Stimulated activated CD4-positive, alpha-beta T cell treated with anti-CD3 and anti-CD28 coated beads, Interleukin-4, amount 100 ng/mL, for 4 hours (primary cell): ENCODE data around the gene TCF19.
A peak's percentile ranks its signal among the peaks of the same experiment; 100 is the strongest.

Experiments used
- DNase-seq, 2 experiments: peaks; one replicate each; pipeline ENCODE4 v3.0.0-alpha.2; 2020

TCF19 gene, protein sequence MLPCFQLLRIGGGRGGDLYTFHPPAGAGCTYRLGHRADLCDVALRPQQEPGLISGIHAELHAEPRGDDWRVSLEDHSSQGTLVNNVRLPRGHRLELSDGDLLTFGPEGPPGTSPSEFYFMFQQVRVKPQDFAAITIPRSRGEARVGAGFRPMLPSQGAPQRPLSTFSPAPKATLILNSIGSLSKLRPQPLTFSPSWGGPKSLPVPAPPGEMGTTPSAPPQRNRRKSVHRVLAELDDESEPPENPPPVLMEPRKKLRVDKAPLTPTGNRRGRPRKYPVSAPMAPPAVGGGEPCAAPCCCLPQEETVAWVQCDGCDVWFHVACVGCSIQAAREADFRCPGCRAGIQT

DNA sequence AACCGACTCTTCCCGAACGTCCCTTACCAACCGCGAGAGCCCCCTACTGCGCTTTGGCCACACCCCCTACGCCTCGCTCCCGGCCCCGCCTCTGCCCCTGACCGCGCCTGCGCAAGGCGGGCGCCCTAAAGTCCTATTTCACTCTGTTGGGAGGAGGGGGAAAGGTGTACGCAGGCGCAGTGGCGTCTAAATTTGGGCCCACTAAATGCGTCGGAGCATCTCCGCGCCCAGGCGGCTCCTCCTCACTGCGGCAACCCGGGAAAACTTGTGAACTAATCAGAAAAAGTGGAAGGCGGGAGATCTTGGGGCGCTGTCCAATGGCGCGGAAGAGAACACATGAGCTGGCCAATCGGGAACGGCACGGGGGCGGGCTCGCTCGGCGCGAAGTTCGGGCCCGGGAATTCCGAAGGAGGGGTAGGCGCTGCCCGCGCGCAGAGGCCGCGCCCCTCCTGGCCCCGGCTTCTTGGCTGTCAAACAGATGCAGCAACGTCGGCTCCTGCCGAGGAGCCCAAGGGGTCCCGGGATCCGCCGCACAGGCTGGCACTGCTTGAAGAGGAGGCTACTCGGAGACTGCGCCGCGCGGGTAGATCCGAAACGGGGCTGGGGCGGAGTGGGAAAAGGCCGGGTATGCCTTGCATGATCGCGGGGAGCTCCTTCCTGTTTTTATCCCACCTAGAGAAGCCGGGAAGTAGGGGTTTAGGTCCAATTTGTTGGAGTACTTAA, at the start of gene TCF19:
TCF19 (plus strand) TSS at position 450 of the 723 bp plus-strand sequence. CDS start 881 bp downstream, outside the sequence.
- DNase-seq = peak; percentile 99

GRCh38 chr6:31110825-31111582, 47.4 kb upstream of the TCF19 start:
- no peak for DNase-seq

DNA sequence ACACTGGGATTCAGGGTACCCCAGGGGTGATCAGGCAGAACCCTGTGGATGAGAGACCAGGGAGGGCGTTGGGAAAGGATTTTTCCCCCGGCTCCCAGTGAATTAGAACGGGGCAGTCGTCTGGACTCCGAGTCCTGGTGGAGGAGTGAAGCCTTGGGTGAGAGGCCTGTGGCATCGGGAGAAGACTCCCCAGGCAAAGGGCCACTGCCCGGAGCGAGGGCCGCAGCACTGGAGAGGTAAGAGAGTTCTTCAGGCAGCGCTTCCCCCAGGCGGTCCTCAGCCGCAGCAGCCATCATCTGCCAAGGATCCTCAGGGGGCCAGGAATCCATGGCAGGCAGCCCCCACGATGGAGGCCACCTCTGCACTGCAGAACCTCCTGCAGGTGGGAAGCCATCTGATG, 46.7 kb upstream of the TCF19 start:
- DNase-seq = no peak

DNA sequence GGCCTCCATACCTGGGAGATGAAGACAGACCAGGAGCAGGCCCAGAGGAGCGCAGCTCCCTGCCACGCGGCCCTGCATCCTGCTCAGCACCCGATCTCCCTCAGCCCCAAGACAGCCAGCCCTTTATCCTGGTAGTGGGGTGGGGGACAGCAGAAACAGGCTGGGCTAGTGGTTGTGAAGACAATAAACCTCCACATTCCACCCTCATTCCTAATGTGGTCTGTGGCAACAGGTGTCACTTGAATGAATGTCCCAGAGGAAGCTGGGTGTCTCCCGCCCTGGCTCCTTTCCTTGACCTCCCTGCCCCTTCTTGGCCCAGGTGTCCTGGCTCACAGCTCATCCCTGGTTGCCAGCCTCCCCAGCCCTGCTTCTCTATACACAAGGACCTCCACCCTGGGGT, 45.9 kb upstream of the TCF19 start, which contains the start of gene C6orf15:
C6orf15 (minus strand) TSS at position 98 of the 400 bp plus-strand sequence; CDS start at position 78, 20 bp downstream.
- no peak for DNase-seq

DNA sequence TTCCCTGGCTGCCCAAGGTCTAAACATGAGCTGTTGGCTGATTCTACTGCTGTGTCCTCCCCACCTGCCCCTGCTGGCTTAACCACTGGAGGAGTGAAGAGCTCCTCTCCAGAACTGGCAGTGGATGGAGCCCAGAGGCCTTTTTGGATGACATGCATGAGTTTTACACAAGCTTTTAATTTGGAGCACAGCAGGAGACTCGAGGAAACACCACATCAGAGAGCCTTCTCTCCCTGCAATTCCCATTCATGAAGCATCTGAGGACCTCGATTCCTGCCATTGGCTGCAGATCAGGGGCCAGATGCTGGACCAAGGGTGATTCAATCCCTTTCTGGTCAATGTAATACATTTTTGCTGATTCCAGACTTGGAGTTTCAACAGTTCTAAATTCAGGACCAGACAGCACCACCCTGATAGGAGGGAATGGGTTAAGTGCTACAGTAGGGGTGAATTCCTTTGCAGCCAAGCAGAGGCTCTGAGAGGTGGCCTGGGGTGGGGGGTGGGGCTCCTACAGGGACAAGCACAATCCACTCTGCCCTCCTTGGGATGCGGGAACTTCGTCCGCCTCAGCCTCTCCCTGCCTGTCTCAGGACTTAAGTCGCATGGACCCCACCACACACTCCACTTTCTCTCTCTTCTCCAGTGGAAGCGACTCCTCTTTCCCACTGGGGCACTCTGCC, 44.4 kb upstream of the TCF19 start:
- no peak for DNase-seq

DNA sequence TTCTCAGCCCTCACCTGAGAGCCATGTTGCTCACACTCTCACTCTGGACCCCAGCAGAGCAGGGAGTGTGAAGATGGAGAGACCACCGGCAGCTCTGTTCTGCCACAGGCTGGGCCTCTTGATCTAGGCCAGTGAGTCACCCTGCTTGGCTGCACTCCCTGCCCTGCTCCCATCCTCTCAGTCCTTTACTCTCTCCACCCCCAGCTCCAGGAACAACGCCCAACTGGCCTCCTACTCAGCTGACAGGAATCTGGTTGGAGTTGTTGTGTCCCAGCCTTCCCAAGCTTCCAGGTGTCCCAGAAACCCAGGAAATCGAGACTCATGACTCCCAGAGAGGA, 43.9 kb upstream of the TCF19 start, which contains the start of gene PSORS1C1:
PSORS1C1 (plus strand) TSS at position 260 of the 338 bp plus-strand sequence. CDS start 14,833 bp downstream, outside the sequence.
- no peak for DNase-seq

DNA sequence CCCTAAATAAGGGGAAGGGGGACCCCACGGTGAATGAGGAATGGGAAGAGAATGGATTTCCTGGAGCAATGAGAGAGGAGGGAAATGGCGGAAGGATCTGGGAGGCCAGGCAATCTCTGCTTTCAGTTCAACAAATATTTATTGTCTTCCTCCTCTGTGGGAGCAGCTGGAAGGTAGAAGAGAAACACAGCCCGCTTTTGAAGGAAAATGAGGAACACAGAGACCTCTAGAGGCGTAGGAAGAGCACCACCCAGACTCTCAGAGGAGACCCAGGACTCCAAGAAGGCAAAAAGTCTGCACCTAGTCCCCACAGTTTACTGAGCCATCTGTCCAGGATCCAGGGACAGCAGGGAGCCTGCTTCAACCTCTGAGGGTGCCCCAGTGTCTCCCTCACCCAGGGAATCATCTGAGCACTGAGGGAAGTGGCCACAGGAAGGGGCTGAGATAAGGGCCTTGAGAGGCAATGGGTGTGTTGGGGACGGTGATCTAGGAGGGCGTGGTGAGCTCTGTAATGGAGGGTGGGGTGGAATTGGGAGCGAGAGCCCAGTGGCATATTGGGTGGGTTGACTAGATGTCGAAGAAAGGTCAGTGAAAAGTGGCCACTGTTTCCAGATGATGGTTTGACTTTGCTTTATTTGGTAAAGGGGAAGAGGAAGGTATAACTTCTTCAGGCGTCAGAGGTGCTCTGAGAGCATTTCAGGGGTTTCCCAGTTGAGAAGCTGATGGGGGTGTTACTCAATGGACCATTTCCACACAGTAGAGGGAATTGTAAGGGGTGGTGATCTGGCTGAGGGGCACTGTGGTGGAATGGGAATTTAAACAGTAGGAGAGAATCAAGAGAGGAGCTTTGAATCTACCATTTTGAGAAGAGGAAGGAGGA, 43.2 kb upstream of the TCF19 start:
- no peak for DNase-seq

DNA sequence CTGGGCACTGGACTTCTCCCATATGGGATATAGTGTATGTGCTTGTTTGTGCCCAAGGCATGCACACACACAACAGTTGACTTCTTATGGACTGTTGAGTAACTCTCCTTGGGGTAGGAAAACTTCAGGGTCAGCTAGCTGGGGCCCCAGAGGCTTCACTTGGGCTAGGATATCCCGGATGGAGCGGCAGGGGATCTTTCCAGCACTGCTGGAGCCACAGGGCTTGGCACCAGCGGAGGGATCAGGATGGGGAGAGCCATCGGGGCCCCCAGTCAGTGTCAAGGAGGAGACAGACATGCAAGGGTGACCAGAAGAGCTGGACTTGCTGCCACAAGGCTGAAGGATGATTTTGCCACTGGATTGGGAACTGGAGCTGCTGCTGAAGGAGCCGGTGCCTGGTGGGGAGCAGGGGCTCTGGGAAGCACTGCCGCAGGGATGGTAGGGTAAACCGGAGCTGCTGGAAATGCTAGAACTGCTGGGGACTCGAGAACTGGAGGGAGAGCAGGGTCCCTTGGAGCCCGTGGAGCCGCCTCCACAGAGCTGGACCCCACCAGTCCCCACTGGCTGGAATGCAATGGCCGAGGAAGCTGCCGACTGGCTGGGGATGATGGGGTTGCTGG, 42.3 kb upstream of the TCF19 start:
- DNase-seq = no peak

DNA sequence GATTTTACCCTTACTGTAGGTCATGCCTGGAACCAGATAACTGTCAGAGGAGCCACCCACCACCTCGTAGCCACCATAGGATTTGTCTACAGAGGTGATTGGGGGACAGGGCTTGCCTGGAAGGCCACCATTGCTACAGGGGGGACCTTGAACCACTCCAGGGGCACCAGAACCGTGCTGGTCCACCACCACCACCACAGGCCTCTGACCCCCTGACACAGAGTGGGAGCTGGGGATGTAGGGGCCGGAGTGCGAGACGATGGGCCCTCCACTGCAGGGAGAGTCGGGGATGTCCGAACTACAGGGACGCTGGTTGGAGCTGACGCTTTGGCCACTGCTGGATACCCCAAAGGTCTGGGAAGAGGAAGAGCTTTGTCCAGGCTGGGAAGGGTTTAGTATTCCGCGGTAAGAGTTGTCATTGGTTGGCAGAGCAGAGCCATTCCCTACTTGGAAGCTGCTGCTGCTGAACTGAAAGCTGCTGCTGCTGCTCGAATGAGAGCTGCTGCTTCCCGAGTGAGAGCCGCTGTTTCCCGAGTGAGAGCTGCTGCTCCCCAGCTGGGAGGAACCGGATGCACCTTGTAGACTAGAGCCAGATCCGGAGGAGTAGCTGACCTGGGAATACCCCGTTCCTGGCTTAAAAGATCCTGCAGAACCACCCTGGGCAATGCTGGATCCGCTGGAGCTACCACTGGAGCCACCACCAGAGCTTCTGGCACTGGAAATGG, 41.6 kb upstream of the TCF19 start:
- DNase-seq = no peak

GRCh38 chr6:31118178-31118577, 40.2 kb upstream of the TCF19 start:
- DNase-seq = no peak

DNA sequence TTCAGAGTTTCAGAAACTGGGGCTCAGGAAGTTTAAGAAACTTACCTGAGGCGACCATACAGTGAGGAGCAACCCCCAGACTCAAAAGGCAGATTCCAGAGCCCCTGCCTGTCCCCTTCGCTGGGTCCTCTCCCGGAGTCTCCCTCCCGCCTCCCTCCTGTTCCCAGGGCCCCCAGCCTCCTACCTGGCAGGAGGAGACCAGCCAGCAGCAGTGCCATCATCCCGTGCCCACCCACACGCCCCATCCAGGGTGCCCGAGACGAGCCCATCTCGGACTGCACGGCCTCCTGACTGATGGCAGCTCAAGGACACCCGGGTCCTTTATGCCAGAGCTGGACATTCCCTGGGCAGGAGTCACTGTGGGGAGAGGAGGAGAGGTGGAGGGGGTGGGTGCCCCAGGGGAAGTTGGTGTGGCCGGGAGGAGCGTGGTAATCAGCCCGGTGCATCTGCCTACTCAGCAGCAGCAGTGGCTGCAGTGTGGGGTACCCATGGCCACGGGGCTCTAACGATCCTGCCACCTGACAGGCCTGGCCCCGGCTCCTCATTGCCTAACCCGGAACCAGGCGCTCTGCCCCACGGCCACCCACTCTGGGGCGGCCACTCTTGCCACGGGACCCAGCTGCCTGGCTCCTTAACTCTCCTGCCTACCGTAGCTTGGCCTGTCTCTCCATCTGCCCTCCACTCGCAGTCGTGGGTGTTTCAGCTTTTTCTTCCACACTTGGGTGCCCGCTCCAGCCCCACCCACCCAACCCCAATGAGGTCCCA, 38.1 kb upstream of the TCF19 start, which contains the start of gene CDSN:
CDSN (minus strand) TSS at position 296 of the 765 bp plus-strand sequence; CDS start at position 269, 27 bp downstream.
- DNase-seq = no peak

GRCh38 chr6:31121131-31121790, 37.1 kb upstream of the TCF19 start:
- no peak for DNase-seq

DNA sequence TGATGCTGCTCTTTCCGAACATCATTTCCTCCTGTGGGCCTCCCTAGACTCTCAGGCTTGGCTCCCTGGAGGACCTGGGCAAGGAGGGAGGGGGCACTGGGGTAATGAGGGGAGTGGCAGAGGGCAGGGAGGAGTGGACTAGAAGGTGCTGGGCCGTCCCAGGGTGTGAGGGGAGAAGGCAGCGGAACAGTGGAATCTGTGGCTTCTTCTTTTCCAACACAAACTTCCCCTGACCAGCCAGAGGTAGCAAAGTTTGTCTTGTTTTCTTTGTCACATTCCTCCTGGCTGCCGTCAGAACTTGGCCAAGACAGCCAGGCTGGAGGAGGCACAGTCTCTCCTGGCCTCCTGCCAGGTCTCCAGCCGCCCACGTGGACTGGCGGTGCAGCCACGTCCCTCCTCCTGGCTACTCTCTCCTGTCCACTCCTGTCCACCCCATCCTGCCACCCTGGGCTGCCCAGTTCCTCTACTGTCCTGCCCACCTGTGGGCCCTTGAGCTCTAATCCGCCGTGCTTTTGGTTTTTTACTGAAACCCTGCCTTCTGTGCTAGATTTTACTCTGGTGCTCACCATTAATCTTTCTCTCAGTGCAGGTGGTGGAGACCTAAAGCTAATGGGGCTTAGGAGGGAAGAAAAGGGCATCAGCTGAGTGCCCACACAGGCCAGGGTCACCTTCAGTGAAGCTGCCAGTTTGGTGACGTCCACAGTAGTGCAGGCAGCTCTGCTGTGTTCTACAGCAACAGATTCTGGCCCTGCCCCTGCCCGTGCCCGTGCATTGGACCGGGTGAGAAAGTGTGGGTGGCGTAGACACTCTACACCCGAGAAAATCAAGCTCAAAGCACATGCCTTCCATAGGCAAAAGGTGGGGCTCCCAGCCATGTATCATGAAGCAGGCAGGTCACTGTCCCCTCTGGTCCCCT, 35.3 kb upstream of the TCF19 start:
- DNase-seq = no peak

DNA sequence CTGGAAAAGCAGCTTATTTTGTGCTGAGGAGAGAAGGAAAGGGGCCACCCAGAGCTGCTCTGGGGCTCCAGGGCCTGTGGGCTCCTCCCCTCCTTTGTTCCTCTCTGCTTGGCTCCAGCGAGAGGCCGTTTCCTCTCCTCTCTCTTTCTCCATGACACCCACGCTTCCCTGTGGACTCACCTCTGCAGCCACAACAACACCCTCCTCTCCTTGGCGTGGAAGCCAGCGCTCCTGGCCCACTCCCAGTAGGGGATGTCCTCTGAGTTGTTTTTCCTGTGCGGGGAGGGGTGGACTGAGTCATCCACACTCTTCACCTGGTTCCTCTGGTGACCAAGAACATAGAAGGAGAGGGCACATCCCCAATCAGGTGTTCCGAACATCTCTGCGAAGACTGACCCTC, 33.2 kb upstream of the TCF19 start:
- no peak for DNase-seq

GRCh38 chr6:31125586-31126363, 32.6 kb upstream of the TCF19 start:
- DNase-seq = no peak

DNA sequence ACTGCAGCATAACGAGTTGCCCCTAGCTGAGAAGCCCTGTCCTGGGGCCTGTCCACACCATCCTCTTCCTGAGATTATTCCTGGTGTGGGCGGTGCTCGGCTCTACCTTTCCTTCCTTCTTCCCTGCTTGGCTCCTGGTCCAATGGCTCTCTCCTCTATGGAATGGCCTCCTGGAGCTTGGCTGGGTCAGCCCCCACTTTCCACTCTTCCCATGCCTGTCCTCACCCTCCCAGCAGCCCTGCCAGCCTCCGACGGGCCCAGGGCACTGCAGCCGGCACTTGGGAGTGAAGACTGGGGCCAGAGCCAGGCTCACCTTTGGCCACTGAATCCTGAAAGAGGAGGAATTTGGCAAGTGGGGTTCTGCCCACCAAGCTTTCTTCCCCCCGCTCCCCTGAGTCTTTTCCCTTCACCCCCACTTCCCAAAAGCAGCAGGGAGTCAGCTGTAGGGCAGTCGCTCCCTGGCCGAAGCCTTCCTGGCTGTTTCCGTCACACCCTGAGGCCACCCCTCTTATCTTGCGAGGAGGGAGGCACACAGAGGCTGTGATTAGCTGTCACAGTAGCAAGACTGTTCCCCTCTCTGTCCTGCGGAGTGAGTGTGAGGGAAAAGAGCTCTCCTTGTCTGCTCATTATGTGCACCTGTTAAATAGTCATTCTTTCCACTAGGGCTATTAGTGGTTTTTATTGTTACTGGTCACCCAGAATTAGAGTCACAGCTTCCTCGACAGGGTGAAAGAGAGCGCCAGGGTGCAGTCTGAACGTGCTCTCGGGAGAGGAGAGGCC, 31.8 kb upstream of the TCF19 start:
- no peak for DNase-seq
